HG03469 (cell line): ENCODE data around the gene PLEKHB1.

ENCODE experiments used
- ATAC-seq: cut with Tn5 transposase; IDR thresholded peaks from one replicate; pipeline ENCODE4 v1.9.1; 2021; ENCODE audit warnings: mild to moderate bottlenecking, moderate library complexity, moderate number of reproducible peaks; ENCODE audit not compliant: unreplicated experiment

PLEKHB1 gene, protein sequence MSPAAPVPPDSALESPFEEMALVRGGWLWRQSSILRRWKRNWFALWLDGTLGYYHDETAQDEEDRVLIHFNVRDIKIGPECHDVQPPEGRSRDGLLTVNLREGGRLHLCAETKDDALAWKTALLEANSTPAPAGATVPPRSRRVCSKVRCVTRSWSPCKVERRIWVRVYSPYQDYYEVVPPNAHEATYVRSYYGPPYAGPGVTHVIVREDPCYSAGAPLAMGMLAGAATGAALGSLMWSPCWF

DNA sequence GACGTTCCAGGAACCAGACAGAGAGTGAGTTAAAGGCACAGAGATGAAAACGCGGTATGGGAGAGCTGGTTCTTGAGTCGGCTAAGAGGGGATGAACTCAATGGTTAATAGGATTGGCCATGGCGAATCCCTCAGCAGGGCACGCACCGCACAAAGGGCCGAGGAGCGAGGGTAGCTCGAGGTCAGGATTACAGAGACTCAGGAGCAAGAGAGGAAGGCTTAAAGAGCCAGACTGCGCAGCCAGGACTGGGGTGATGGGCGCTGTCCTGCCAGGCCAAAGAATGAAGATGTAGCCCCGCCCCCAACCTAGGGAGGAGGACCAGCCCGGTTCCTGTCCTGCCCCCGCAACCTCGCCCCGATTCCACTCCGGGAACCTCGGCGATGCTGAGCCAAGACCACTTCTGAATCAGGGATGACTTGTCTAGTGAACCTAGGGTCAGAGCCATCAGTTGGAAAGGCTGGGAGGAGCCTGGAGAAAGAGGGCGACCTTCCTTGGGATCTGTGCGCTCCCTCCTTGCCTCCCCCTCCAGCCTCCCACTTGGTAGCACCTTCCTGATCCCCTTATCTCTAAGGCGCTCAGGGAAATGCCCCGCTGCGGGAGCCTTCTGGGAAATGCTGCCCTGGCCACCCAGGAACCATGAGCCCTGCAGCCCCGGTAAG is at the start of gene PLEKHB1:
Gene PLEKHB1 (plus strand): TSS at position 610 of the 660 bp plus-strand sequence. CDS start 28 bp downstream, at position 638.
- no peak for ATAC-seq

DNA sequence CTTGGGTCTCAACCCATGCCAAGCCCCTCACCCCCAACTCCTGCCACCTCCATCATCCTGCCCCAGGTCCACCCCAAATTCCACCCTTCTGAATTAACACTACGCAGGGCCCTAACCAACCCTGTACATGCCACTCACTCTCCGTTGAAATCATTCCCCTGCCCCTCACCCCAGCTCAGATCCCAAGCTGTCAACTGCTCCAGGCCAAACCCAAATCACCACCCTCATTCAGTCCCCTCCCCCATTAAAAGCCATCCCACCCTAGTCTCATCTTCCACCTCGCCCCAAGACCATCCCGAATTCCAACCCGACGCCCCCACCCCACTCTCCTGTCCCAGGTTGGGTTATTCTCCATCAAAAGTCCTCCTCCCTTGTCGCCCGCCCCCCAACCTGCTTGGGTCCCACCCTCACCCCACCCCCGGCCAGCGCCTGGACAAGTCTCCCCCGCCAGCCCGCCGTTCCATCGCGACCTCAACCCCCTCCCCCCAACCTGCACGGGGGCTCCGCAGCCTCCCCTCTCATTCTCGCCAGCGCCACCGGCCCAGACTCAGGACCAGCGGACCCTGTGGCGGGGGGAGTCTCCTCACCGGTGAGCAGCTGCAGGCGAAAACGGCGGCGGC is 48.9 kb upstream of the PLEKHB1 start:
- no peak for ATAC-seq

DNA sequence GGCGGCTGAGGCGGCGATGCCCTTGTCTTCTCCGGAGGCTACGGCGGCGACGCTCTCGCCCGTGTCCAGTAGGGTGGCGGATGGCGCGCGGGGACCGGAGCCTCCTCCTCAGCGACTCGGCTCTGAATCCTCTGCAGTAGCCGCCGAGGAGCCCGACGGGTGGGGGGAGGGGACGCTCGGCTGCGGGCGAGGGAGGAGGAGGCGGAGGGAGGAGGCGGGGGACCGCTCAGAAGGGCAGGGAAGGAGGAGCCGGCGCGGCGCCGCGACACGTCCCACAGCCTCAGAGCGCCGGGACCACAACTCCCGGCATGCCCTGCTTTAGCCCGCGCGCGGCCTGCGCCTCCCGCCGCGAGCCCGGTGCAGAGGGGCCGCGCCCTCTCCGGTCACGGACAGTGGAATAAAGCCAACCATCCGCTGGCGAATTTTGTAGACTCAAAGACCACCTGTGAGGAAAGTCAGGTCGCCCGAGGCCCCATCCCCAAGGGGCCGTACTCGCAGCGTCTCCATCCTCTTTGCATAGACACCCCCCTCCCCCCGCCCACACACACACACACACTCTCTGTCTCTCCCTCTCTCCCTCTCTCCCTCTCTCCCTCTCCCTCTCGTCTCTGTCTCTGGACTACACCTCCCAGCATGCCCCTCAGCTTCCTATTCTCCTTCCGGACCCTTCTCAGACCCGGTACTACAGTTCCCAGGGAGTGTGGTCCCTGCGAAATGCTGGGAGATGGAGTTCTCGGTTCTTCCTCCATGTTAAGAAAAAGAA is 48.2 kb upstream of the PLEKHB1 start, which contains the start of gene FAM168A:
Gene FAM168A (minus strand): TSS at position 157 of the 763 bp plus-strand sequence. CDS start 129,638 bp downstream, outside the sequence.
- peak; percentile 75 for ATAC-seq

DNA sequence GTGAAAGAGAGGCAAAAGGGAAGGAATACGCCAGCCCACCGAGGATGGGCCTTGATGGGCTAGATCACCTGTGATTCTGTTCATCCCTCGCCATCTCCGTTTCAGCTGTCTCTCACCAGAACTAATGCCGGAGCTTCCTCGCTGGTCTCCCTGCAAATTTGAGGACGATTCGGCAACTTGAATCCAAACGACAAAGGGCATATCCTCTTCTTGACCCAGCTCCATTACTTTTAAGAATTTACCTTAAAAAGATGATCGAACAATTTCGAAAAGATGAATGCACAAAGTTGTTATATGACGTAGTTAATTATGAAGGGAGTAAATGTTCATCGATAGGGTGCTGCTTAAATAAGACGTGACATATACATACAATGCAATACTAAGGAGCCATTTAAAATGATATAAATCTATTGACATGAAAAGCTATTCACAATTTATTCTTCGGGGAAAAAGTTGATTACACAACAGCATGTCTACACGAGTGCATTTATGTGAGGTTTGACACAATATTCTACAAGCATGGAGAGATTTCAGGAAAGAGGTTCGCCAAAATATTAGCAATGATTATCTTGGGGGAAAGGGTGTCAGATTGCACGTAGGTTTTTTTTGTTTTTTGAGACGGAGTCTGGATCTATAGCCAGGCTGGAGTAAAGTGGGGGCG is 47.5 kb upstream of the PLEKHB1 start:
- no peak for ATAC-seq

DNA sequence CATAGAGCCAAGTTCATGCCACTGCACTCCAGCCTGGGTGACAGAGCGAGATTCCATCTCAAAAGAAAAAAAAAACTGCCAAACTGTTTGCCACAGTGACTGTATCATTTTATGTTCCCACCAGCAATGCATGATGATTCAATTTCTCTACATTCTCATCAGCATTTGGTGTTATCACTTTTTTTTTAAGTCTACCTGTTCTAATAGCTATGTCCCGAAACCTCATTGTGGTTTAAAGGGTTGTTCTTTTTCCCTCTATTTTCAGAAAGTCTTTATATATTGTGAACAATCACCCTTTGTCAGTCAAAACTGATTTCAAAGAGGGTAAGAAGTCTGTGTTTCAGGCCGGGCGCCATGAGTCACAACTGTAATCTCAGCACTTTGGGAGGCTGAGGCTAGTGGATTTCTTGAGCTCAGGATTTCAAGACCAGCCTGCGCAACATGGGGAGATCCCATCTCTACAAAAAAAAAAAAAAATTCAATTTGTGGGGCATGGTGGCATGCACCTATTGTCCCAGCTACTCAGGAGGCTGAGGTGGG is 33.7 kb upstream of the PLEKHB1 start:
- ATAC-seq: no peak

DNA sequence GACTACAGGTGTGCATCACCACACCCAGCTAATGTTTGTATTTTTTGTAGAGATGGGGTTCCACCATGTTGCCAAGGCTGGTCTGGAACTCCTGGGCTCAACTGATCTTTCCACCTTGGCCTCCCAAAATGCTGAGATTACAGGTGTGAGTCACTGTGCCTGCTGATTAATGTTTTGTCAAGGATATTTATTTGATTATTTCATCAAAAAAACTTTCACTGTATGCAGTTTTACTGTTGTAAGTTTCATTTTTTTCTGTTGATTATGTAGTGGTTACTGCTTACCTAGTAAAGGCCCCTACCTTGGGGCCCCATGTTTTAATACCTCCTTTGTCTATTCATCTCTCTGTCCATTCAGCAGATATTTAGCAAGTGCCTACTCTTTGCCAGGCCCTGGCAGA is 31.8 kb upstream of the PLEKHB1 start:
- no peak for ATAC-seq

DNA sequence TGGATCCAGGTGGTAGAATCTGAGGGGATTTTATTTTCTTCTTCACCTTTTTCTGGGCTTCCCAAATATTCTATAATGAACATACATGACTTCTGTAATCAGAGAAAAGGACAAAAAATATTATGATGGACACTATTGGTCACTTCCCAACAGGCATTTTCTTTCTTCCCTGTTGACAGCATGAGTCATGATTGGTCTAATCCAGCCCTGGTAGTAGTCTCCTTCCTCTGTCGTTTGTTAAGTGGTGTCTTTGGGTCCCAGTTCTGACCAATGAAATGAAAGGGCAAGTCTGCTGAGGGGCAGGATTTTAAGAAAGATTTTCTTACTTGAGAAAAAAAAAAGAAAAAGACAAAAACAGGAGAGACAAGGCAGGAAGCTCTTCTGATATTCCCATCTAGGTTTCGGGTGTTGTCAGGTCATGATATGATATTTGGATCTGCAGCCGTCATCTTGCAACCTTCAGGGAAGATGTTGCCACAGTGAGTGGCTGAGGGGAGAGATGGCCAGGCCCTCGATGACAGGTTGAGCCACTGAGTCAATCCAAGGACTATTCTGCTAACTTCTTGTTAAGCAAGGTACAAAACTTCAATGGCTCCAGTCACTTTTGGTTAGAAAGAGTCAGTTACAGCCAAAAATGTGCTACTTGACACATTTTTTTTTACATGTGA is 23.3 kb upstream of the PLEKHB1 start:
- ATAC-seq: no peak

DNA sequence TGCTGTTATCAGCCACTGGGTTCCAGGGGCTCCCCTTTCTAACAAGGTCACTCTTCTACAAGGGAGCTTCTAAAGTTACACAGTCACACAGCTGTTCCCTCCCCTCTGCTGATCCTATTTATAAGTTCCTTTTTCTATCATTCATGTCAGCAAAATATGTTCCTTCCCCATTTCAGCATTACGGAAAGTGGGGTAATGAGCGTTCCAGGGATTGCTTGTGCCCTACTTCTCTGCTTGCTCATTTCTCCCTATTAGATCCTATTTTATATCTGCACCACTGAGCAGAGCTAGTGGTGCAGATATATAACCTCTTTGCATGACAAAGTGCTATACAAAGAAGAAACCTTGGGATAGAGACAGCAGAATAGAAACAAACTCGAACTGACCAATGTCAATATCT is 22.7 kb upstream of the PLEKHB1 start:
- no peak for ATAC-seq

DNA sequence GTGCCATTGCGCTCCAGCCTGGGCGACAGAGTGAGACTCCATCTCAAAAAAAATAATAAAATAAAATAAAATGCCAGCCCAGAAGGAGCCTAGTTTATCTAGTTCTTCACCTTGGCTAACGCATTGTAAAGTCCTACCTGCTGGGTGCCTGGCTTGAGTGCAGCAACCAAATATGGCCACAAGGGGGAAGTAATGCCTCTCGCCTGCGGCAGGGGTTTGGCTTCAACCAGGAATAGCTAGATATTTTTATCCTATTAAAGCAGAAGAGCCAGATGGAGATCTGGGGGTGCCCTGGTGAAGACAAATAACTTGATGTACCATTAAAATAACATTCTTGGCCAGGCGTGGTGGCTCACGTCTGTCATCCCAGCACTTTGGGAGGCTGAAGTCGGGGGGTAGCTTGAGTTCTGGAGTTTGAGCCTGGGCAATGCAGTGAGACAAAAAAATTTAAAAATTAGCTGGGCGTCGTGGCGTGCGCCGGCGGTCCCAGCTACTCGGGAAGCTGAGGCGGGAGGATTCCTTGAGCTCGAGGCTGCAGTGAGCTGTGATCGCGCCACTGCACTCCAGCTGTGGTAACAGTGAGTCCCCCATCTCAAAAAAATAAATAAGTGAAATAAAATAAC is 20.6 kb upstream of the PLEKHB1 start:
- no peak for ATAC-seq

DNA sequence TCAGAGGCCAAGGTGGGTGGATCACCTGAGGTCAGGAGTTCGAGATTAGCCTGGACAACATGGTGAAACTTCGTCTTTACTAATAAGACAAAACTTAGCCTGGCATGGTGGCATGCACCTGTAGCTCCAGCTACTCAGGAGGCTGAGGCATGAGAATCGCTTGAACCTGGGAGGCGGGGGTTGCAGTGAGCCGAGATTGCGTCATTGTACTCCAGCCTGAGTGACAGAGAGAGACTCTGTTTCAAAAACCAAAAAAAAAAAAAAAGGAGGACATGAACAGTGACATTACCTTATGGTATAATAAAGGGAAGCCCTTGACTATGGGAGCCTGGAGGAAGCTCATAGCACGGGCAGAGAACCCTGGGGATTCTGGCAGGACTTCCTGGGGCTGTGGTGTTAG is 16.5 kb upstream of the PLEKHB1 start:
- no peak for ATAC-seq

DNA sequence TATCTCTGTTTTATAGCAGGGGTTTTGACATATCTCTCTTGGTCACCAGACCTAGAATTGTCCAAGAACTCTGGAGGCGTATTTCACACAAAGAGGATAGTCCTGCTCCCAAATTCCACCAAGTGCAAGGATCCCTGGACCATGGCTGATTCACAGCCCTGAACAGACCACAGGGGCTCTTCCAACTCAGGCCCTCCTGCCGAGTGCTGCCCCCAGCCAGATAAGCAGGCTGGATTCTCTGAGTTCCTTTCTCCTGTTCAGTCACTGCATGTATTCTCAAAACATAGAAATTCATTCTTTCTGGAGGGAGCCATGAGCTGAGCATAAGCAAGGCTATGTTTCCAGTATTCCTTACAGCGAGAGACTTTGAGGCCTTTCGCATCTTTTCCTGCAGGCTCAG is 13.4 kb upstream of the PLEKHB1 start:
- no peak for ATAC-seq

DNA sequence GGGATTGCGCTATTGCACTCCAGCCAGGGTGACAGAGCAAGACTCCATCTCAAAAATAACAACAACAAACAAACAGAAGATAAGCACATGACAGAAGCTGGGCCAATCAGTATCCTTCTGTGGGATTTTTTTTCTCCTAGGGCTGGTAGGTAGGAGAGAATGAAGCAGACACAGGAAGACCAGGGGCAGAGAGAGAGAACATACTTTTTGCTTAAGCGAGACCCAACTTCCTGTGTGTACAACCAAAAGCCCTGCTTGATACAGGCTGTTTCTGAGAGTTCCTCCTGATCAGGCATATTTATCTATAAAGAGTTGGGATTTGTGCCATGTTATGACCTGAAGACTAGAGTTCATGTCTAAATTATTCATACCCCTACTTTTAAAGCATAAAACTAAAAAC is 12.4 kb upstream of the PLEKHB1 start:
- ATAC-seq: no peak

DNA sequence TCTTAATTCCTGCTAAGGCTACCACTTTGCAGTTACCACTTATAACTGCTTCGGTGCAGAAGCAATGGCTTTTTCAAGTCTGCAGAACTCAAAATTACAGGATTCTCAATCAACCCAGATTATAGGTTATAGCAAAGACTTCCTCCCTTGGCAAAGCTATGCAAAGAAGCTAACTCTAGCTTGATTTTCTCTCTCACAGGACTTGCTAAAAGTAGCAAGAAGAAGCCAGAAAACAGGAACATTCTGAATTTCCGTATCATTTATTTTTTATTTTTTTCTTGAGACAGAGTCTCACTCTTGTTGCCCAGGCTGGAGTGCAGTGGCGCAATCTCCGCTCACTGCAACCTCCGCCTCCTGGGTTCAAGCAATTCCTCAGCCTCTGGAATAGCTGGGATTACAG is 10.7 kb upstream of the PLEKHB1 start:
- ATAC-seq: no peak

DNA sequence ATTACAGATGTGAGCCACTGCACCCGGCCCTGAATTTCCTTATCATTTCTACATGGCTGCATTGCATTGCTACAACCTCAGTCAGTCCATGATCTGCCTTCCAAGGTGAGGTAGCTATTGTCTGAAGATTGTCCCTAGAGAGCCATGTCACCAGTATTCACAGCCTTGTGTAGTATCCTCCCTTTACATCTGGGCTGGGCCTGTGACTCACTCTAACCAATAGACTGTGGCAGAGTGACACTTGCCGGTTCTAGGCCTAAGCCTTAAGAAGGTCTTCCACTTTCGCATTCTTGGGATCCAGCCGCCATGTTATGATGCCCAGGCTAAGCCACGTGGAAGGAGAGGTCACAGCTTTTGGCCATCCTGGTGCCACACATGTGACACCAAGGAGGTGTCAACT is 10.1 kb upstream of the PLEKHB1 start:
- ATAC-seq: no peak

DNA sequence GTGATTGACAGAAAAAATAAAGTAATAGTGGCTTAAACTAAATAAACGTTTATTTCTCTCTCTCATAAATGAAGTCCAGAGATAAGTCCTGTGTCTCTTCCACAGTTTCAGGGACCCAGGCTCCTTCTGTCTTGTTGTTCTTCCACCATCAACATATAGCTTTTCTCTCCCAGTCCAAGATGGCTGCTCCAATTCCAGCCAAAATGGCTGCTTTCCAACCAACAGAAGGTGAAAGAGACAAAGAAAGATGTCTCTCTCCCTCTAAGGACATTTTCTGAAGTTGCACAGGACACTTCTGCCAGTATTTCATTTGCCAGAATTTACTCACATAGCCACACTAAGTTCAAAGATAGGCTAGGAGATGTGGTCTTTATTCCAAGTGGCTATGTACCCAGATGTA is 9.4 kb upstream of the PLEKHB1 start:
- ATAC-seq: no peak

DNA sequence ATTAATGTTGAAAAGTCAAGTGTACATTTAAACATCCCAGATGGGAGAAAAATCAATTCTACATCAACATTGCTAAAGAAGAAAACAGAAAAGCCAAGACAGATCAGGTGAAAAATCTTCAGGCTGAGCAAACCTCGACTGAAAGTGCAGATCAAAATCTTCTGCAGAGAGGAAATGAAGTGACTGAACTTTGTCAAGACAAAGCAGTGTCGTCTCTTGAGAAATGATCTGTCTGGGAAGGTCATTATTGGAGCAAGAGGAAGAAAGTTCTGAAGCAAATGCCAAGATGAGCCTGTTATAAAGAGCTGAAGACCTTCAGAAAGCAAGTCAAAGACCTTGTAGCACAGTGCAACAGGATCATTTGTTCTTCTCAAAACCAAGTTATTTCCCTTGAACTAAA is 5.8 kb upstream of the PLEKHB1 start:
- ATAC-seq: no peak

DNA sequence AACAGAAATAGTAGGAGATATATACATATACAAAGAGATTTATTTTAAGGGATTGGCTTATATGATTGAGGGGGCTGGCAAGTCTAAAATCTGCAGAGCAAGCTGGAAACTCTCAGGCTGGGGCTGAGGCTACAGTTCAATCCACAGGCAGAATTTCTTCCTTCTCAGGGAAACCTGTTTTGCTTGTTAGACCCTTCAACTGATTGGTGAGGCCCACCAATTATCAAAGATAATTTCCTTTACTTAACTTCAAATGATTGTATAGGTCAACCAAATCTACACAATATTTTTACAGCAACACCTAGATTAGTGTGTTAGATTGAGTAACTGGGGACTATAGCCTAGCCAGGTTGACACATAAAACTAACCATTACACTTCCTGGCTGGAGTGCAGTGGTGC is 4.7 kb upstream of the PLEKHB1 start:
- no peak for ATAC-seq

DNA sequence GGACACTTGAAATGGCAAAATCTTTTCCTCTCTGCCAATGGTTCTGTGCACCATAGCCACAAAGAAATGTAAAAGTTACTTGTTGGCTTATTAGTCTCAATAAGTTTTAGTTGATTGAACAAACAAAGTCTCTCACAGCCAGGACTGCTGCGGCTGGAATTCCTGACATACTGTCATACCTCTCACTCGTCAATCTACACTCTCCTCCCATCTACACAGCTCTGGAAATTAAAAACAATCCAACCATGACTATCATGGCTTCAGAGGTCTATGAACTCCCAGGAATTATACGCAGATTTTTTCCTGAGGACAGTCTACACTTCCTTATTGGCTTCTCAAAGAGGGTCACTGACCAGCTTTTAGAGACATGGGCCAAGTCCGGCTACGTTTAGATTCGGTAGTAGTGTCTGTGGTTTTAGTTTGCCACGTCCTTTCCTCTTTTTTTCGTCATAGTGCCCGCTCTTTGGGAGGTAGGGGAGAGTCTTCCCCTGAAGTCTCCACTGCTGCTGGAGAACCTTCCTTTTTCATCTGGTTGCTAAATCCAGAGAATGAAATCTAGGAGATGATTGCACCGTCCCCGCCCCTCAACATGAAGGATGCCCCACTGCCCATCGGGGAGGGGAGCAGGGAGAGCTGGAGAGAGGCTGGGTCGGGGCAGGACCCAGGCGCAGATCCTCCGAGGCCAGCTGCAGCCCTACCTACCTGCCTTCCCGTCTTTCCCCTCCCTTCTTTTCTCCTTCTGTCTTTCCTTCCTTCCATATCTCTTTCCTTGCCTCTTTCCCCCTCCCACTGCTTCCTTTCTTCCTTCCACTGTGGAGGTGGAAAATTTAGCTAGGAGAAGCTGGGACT is 1.0 kb upstream of the PLEKHB1 start:
- ATAC-seq: no peak
